Endothelial cell of umbilical vein (primary cell): ENCODE results near the gene PCDH9. TPM values are rescaled to one million over a fixed set of nuclear protein-coding genes. Genes with fewer than 3 reads are reported as not detected.

Experiments used
- BruUV-seq: library from RNA; stranded (reverse); fragments of 400-500 nt; replicated peaks from 2 replicates; lab custom pipeline; 2021; lab: Mats Ljungman, UMichigan
- CTCF ChIA-PET: fragments of 300-600, 350-600 bp; sonication (Branson Sonifier 250); formaldehyde crosslinking; loops from one replicate; lab custom pipeline; 2021; ENCODE audit warnings: antibody characterized with exemption, inconsistent platforms; lab: Charles Lee
- POLR2A ChIA-PET: fragments of 300-600, 350-600 bp; sonication (Branson Sonifier 250); formaldehyde crosslinking; loops from one replicate; lab custom pipeline; 2021; ENCODE audit warnings: antibody characterized with exemption, inconsistent platforms; lab: Charles Lee
- DNase-seq: peaks from one replicate; pipeline ENCODE4 v3.0.0-alpha.2; 2011; ENCODE audit warnings: low read depth, low spot score
- FAIRE-seq: peaks from 2 replicates; lab custom pipeline; 2011; peaks lifted over from hg19 to GRCh38; lab: Jason Lieb, UNC
- H2AFZ ChIP-seq: 2 replicates; pipeline ENCODE4 v1.6.0; 2012; ENCODE audit warnings: low read depth, low read length, control low read depth, inconsistent platforms
- H3K27ac ChIP-seq: 2 replicates; pipeline ENCODE4 v1.5.1; 2011; ENCODE audit warnings: low read depth, mild to moderate bottlenecking, control low read depth, low read length, moderate library complexity; ENCODE audit not compliant: insufficient read depth
- H3K27me3 ChIP-seq, 2 experiments: 2 replicates each; pipeline versions ENCODE4 v1.6.0 to v1.6.1; 2011; ENCODE audit warnings: low read length in 2 of 2, mixed read lengths in 1 of 2; ENCODE audit not compliant: control insufficient read depth in 2 of 2, insufficient read depth in 2 of 2
- H3K36me3 ChIP-seq, 2 experiments: 2 replicates in 1 of 2; 3 replicates in 1 of 2; pipeline ENCODE4 v1.5.1; 2011; ENCODE audit warnings: low read length in 2 of 2, mild to moderate bottlenecking in 1 of 2, moderate library complexity in 1 of 2; ENCODE audit not compliant: control insufficient read depth in 2 of 2, insufficient read depth in 2 of 2; ENCODE audit errors: extremely low read depth in 1 of 2
- H3K4me1 ChIP-seq: 3 replicates; pipeline ENCODE4 v1.5.1; 2011; ENCODE audit warnings: mild to moderate bottlenecking, low read length; ENCODE audit not compliant: control insufficient read depth, insufficient read depth; ENCODE audit errors: extremely low read depth
- H3K4me2 ChIP-seq: 2 replicates; pipeline ENCODE4 v1.6.1; 2011; ENCODE audit warnings: low read length, control low read depth, mixed read lengths; ENCODE audit not compliant: insufficient read depth
- H3K4me3 ChIP-seq, 3 experiments: fragments of 200-600 bp in 1 of 3; sonication (generic), shearing (Covaris generic) in 1 of 3; replicated peaks in 1 of 3; 2 replicates each; pipeline ENCODE4 v1.5.1; 2011 to 2016; ENCODE audit warnings: control low read depth in 3 of 3, low read length in 3 of 3, mild to moderate bottlenecking in 2 of 3, inconsistent platforms in 1 of 3, low read depth in 1 of 3, moderate library complexity in 1 of 3; ENCODE audit not compliant: insufficient read depth in 1 of 3
- H3K79me2 ChIP-seq: 2 replicates; pipeline ENCODE4 v1.6.0; 2012; ENCODE audit warnings: low read length, inconsistent platforms; ENCODE audit not compliant: control insufficient read depth, insufficient read depth
- H3K9ac ChIP-seq: replicated peaks from 2 replicates; pipeline ENCODE3; 2011; ENCODE audit warnings: low read length, control low read depth; ENCODE audit not compliant: insufficient read depth; ENCODE audit errors: extremely low read depth
- H3K9me1 ChIP-seq: replicated peaks from 3 replicates; pipeline ENCODE4 v1.6.0; 2011; ENCODE audit warnings: mild to moderate bottlenecking, low read length; ENCODE audit not compliant: control insufficient read depth, insufficient read depth; ENCODE audit errors: extremely low read depth
- H3K9me3 ChIP-seq: replicated peaks from 2 replicates; pipeline ENCODE4 v1.5.1; 2012; ENCODE audit warnings: low read length, inconsistent platforms; ENCODE audit not compliant: control insufficient read depth, insufficient read depth
- H4K20me1 ChIP-seq: replicated peaks from 2 replicates; pipeline ENCODE3; 2011; ENCODE audit warnings: mild to moderate bottlenecking, low read length; ENCODE audit not compliant: control insufficient read depth, insufficient read depth; ENCODE audit errors: extremely low read depth
- EZH2 ChIP-seq: IDR thresholded peaks from 2 replicates; pipeline ENCODE4 v1.6.1; 2012; ENCODE audit warnings: borderline replicate concordance, low read depth, mild to moderate bottlenecking, moderate library complexity, low read length, inconsistent platforms; ENCODE audit not compliant: severe bottlenecking
- FOS ChIP-seq: IDR thresholded peaks from 2 replicates; pipeline ENCODE4 v1.6.1; 2011; ENCODE audit warnings: mild to moderate bottlenecking, low read length, moderate library complexity, borderline replicate concordance; ENCODE audit not compliant: insufficient read depth
- GATA2 ChIP-seq: IDR thresholded peaks from 2 replicates; pipeline ENCODE4 v1.7.0; 2011; ENCODE audit warnings: low read depth, mild to moderate bottlenecking, moderate library complexity, mixed read lengths, low read length; ENCODE audit not compliant: insufficient read length, insufficient read depth
- JUN ChIP-seq: IDR thresholded peaks from 2 replicates; pipeline ENCODE4 v1.6.1; 2011; ENCODE audit warnings: borderline replicate concordance, low read depth; ENCODE audit not compliant: insufficient read length, insufficient read depth
- MAX ChIP-seq: IDR thresholded peaks from 2 replicates; pipeline ENCODE4 v1.6.1; 2011; ENCODE audit not compliant: insufficient read depth, insufficient read length
- MYC ChIP-seq: IDR thresholded peaks from one replicate; pipeline ENCODE4 v1.6.1; 2011; ENCODE audit warnings: mild to moderate bottlenecking, low read depth, low read length
- POLR2A ChIP-seq: IDR thresholded peaks from 2 replicates; pipeline ENCODE4 v1.6.1; 2012; ENCODE audit warnings: low read depth, mild to moderate bottlenecking, control low read depth, low read length
- POLR2AphosphoS5 ChIP-seq: IDR thresholded peaks from 2 replicates; pipeline ENCODE4 v1.6.1; 2012; ENCODE audit warnings: low read depth, mild to moderate bottlenecking, control low read depth, low read length, moderate library complexity; ENCODE audit not compliant: insufficient read depth
- dilution Hi-C: fragments of 300-500 bp; cut with MboI; formaldehyde crosslinking; loops from one replicate; pipeline ENCODE4 v1.15.0; 2019; ENCODE audit warnings: low sequenced_read_pairs; ENCODE audit not compliant: extremely low pct_ligation_motif_present
- intact Hi-C: fragments of 100-400 bp; cut with micrococcal nuclease; formaldehyde crosslinking; loops from one replicate; pipeline ENCODE4 v1.10.0; 2022
- polyA plus RNA-seq, 4 experiments: library from polyadenylated mRNA; depleted of rRNA in 3 of 4; stranded (reverse) in 3 of 4; unstranded in 1 of 4; fragments of >200 nt; gene quantifications; 2 replicates each; pipeline versions ENCODE4 v1.2.1 to v1.2.3, GENCODE V29; 2011 to 2012; ENCODE audit warnings: missing spikeins in 1 of 4
- total RNA-seq: library from RNA; stranded (reverse); gene quantifications from 2 replicates; pipeline ENCODE4 v1.2.3, GENCODE V29; 2021
- TF ChIP-seq, protein P1 (sequence below), 2 donors: IDR thresholded peaks; 1 replicate in 1 of 2; 2 replicates in 1 of 2; pipeline ENCODE4 v1.5.1; 2011; ENCODE audit warnings: low read length in 2 of 2, mild to moderate bottlenecking in 2 of 2, moderate library complexity in 2 of 2, control low read depth in 1 of 2, inconsistent platforms in 1 of 2, low read depth in 1 of 2; ENCODE audit not compliant: insufficient read depth in 1 of 2; ENCODE audit errors: extremely low read depth in 1 of 2

The PCDH9 gene
- total and polyA plus RNA-seq, 2 donors (not counting 3 experiments of a cell fraction or from before 2014, with no cell fraction given): 1.1 to 5.2 TPM

- Histone ChIP-seq H3K9ac (no peak overlapping the region), H2AFZ (no peak overlapping the region), H3K4me2 (no peak overlapping the region), H4K20me1 (no peaks in the 10 kb centered on the region), H3K4me3 (no peak overlapping the region), H3K4me1 (peaks cover 21% of the 10 kb centered on the region), H3K27me3 (no peaks in the 10 kb centered on the region), H3K79me2 (no peaks in the 10 kb centered on the region), H3K9me3 (no peaks in the 10 kb centered on the region), H3K9me1 (no peaks in the 10 kb centered on the region), H3K27ac (no peak overlapping the region), H3K36me3 (no peaks in the 10 kb centered on the region)
- dilution Hi-C loops: no loop called here
- BruUV-seq: no TSS peak
- FAIRE-seq (no peak), DNase-seq (no peak)
- POLR2A ChIA-PET: no interaction called here
- intact Hi-C loops: loop anchor here (10.0 kb wide), 1 partner anchor 372 kb away; no protein-coding TSS in a partner anchor
- TF ChIP-seq MAX (no peak), POLR2A (no peak), FOS (no peak), EZH2 (no peak), MYC (no peak), POLR2AphosphoS5 (no peak), GATA2 (no peak), JUN (no peak)
- TF ChIP-seq, protein P1, sequence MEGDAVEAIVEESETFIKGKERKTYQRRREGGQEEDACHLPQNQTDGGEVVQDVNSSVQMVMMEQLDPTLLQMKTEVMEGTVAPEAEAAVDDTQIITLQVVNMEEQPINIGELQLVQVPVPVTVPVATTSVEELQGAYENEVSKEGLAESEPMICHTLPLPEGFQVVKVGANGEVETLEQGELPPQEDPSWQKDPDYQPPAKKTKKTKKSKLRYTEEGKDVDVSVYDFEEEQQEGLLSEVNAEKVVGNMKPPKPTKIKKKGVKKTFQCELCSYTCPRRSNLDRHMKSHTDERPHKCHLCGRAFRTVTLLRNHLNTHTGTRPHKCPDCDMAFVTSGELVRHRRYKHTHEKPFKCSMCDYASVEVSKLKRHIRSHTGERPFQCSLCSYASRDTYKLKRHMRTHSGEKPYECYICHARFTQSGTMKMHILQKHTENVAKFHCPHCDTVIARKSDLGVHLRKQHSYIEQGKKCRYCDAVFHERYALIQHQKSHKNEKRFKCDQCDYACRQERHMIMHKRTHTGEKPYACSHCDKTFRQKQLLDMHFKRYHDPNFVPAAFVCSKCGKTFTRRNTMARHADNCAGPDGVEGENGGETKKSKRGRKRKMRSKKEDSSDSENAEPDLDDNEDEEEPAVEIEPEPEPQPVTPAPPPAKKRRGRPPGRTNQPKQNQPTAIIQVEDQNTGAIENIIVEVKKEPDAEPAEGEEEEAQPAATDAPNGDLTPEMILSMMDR (IDR thresholded peaks at IDR 0.05; ENCODE audit: extremely low read depth in 1 of 2, insufficient read depth in 1 of 2, low read depth in 1 of 2, low read length in 2 of 2): no peak
- CTCF ChIA-PET: no interaction called here
Measured at GRCh38 chr13:67226696-67227095, 3.4 kb downstream of the PCDH9 start.
